Stimulated activated CD8-positive, alpha-beta memory T cell treated with anti-CD3 and anti-CD28 coated beads, Interleukin-15, amount 100 ng/mL, for 48 hours (primary cell): Measurements from ENCODE around the gene TSC22D1.
"Not testable (repeated sequence)": the region's sequence is repeated elsewhere in the genome, so short reads cannot be mapped to it uniquely, and the experiment has no call there.

ENCODE experiments used
- DNase-seq, 2 donors: peaks; one replicate each; pipeline ENCODE4 v3.0.0-alpha.2; 2020; ENCODE audit warnings: low read depth in 2 of 2

Gene TSC22D1

GRCh38 chr13:44506251-44506650 lies 69.9 kb downstream of the TSC22D1 start:
- no peak for DNase-seq

- no peak for DNase-seq
These were observed 72.0 kb downstream of the TSC22D1 start for GRCh38 chr13:44504116-44504515.

DNA sequence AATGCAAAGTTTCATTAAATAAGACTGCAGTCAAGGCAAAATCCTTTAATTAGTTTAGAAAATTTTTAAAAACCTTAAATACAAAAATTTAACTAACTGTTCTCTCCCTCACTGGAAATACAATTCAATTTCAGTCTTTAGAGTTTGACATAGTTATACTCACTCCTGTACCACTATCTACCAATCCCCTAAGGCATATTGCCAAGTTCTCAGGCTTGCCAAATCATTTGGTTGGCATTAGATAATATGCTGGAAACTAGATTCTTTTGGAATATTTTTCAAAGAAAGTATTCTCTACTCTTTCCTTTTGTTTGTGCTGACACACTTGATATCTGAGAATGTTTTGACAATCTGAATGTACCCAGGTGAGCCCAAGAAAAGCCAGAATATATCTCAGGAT lies 77.2 kb downstream of the TSC22D1 start:
- no peak for DNase-seq

- no peak for DNase-seq
These were observed 77.6 kb downstream of the TSC22D1 start for GRCh38 chr13:44498502-44498901.

- no peak for DNase-seq
These were observed 78.3 kb downstream of the TSC22D1 start for GRCh38 chr13:44497801-44498200.

DNA sequence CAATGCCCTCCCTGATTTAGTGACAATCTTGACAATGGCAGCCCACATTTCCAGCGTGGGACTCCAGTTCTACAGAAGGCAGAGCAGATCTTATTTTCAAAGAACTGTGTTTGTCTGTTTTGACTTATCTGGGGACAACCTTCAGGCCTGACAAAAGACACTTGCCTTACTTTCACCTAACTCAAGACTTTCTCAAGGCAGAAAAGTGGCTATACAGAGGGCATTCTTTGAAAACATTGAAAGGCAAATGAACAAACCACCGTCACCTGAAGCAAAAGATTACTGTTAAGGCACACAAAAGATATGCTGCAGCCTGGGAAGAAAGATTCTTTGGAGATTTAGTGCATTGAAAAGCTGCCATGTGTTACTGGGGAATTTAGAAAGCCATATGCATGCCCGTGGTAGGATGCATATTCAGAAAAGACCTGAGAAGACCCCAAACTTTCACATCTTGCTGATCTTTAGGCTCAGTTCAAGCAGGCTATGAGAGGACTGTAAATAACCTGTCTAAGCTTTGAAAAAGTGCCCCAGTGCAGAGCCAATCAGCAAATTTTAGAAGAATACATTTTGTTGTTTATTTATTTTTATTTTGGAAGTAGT lies 82.8 kb downstream of the TSC22D1 start:
- DNase-seq, result no peak

DNA sequence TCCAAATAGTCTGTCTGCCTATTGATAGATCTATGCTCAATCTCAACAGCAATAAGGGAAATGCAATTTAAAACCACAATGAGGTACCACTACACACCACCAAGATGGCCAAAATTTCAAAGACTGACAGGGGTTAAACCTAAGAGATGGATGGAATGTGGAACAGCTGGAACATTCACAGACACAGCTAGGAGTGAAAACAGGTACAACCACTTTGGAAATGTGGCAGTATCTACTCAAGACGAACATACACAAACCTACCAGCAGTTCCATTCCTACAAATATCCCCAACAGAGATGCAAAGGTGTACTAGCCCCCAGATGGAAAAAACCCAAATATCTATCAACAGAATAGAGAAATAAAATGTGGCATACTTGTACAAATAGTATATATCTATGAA lies 86.4 kb downstream of the TSC22D1 start:
- no peak for DNase-seq

DNA sequence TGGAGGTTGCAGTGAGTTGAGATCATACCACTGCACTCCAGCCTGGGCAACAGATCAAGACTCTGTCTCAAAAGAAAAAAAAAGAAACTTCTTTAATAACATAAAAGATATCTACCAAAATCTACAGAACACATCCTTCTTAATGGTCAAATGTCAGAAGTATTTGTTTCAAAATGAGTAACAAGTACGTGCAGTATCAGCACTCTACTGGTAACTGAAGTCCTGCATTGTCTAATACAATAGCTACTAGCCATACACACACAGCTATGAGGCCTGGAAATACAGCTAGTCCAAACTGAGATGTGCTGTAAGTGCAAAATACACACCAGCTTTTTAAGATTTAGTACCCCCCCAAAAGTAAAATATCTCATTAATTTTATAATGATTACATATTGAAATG lies 88.1 kb downstream of the TSC22D1 start:
- no peak for DNase-seq

GRCh38 chr13:44484562-44485138 lies 91.5 kb downstream of the TSC22D1 start:
- DNase-seq, result no peak

GRCh38 chr13:44474122-44474910 lies 101.8 kb downstream of the TSC22D1 start:
- DNase-seq, result no peak

GRCh38 chr13:44471686-44472085 lies 104.4 kb downstream of the TSC22D1 start:
- DNase-seq, result no peak

DNA sequence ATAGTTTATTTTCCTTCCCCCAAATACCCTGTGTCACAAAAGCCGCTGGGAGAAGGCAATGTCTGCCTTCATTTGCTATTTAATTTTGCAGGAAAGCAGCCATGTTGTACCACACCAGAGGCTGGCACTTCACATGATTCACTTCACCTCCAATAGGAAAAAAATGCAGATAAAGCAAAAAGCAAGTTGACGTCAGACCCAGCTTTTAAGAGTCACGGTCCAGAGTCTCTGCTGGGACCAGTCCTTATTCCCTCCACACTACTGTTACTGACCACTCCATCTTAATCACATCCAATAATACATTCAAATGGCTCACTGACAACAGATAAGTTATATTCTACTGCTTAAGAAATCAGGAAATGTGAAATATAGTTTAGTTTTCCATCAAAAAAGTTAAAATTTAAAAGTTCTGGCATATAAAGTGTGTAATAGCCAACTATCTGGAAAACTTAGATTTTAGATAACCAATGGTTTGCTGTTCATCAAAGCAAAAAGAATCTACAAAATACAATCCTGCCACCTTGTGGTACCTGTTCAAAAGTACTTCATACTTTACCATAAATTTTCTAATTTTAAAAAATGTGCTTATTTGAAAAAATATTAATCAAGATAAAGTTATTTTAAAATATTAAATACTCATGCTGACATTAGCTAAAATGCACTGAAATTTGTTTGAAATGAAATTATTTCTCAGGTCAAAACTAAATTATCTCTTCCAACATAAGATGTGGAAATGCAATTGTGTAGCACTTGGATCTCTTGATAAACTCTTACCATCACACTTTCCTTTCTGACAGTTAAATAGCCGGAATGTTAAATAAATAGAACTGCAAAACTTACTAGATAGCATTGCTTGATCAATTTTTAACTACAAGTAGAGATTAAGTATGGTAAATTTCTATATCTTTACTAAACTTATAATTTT lies 105.2 kb downstream of the TSC22D1 start:
- no peak for DNase-seq

- DNase-seq, result no peak
These were observed 107.3 kb downstream of the TSC22D1 start for GRCh38 chr13:44468874-44469273.

- DNase-seq, result no peak
These were observed 110.8 kb downstream of the TSC22D1 start for GRCh38 chr13:44465318-44465717.

DNA sequence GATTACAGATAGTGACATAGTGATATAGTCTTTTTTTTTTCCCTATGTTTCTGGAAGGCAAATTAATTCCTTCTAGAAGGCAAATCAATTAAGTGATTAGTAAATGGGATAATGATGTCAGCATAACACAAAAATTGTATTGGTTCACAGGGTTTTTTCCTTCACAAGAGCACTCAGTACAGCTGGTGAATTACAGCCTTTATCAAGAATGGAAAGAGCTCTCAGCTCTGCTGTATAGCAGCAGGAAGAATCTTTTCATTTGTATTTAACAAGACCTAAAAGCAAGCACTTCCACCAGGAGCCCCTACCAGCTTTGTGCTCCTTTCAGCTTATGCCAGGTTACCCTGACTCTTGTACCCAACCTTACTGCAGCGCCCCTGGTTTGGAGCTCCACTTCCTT lies 111.7 kb downstream of the TSC22D1 start:
- no peak for DNase-seq

DNA sequence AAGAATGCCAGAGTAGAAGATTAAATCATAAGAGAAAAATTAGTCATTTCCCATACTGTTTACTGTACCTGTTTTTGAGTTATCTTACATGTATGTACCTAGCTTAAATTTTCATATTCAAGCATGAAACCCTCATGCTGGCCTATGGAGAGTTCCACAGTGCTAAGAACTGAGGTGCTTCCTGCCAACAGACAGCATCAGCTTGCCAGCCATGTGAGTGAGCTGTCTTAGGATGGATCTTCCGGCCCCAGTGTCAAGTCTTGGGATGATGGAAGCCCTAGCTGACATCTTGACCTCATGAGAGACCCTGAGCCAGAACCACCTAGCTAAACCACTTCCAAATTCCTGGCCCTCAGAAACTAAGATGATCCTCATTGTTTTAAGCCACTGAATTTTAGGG lies 112.4 kb downstream of the TSC22D1 start:
- no peak for DNase-seq

GRCh38 chr13:44459674-44460073 lies 116.5 kb downstream of the TSC22D1 start:
- DNase-seq, result no peak

DNA sequence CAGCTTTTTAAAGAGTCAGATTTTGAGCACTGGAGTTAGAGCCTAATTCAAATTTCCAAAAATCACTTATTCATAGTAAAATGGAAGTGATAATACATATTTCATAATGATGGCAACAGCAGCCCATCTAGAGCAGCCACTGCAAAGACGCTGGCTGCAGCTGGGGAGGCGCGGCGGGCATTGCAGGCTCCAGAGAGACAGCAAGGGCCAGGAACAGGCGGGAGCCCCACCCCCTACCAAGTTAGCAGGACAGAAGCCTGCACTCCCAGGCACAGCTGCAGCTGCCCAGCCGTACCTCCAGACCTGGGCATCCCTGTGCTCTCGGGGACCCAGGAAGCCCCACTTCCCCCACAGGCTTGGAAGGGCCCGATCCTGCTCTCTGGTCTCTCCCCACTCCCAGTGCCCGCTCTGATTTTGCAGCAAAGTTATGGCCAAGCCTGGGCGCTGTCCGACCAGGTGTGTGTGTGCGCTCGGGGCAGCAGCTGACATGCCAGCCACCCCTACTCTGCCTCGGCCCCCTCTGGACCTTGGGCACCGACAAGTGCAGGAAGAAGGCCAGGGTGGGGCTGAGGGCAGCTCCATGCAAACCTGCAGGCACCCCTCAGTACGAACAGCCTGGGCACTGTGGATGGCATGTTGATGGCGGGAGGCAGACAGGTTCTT lies 117.7 kb downstream of the TSC22D1 start:
- DNase-seq, result no peak

DNA sequence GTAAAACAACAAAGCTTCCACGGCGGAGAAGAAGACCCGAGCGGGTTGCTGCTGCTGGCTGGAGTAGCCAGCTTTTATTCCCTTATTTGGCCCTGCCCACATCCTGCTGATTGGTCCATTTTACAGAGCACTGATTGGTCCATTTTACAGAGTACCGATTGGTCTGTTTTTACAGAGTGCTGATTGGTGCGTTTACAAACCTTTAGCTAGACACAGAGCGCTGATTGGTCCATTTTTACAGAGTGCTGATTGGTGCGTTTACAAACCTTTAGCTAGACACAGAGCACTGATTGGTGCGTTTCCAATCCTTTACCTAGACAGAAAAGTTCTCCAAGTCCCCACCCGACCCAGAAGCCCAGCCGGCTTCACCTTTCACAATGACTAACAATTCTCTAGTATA lies 119.9 kb downstream of the TSC22D1 start:
- not testable (repeated sequence) for DNase-seq

DNA sequence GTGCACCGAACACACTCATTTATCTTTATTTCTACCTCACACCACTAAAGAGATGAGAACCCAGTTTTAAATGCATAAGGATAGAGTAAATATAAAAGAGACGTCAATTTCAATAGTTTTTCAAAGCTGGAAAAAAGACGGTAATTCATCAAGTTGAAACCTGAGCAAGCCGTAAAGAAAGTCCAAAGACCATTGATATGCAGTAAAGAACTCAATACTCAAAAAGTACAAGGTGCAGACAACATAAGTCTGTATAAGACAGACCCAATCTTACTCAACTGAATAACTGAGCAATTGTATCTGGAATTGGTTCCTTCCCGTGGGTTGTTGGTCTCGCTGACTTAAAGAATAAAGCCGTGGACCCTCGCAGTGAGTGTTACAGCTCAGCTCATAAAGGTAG lies 120.4 kb downstream of the TSC22D1 start:
- no peak for DNase-seq

- DNase-seq, result no peak
These were observed 122.2 kb downstream of the TSC22D1 start for GRCh38 chr13:44453881-44454280.

GRCh38 chr13:44453069-44453468 lies 123.1 kb downstream of the TSC22D1 start:
- no peak for DNase-seq
